Mammary epithelial cell (primary cell): ENCODE results near the gene MAML3.

ENCODE experiments used
- EZH2 ChIP-seq: IDR thresholded peaks from 2 replicates; pipeline ENCODE4 v1.6.1; 2012; ENCODE audit warnings: low read length, inconsistent platforms, borderline replicate concordance
- TF ChIP-seq, protein P1 (sequence below), 2 donors: IDR thresholded peaks in 1 of 2; conservative IDR thresholded peaks in 1 of 2; 2 replicates each; pipeline ENCODE4 v1.5.1; 2011 to 2012; ENCODE audit warnings: inconsistent platforms in 2 of 2, low read length in 2 of 2, mild to moderate bottlenecking in 2 of 2, control low read depth in 1 of 2, low read depth in 1 of 2; ENCODE audit not compliant: insufficient read depth in 1 of 2; ENCODE audit errors: extremely low read depth in 1 of 2

DNA sequence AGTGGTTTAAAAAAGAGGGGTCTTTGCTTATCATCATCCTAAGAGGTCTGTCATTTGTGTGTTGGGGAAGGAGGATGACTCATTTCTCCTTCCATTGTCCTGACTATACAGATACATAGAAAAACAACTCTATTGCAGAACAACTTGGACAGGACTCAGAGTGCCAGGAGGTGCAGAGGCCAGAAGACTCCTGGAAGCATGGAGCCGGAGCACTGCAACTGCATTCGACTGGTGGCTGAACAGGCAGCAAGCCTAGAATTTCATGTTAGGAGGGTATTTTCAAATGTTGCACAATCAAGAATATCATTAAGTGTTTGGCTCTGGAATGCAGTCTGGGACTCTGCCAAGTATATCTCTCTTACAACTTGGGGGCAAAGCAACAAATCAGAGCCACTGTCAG, 35.0 kb upstream of the MAML3 start:
- TF ChIP-seq, protein P1, sequence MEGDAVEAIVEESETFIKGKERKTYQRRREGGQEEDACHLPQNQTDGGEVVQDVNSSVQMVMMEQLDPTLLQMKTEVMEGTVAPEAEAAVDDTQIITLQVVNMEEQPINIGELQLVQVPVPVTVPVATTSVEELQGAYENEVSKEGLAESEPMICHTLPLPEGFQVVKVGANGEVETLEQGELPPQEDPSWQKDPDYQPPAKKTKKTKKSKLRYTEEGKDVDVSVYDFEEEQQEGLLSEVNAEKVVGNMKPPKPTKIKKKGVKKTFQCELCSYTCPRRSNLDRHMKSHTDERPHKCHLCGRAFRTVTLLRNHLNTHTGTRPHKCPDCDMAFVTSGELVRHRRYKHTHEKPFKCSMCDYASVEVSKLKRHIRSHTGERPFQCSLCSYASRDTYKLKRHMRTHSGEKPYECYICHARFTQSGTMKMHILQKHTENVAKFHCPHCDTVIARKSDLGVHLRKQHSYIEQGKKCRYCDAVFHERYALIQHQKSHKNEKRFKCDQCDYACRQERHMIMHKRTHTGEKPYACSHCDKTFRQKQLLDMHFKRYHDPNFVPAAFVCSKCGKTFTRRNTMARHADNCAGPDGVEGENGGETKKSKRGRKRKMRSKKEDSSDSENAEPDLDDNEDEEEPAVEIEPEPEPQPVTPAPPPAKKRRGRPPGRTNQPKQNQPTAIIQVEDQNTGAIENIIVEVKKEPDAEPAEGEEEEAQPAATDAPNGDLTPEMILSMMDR (conservative IDR thresholded peaks at IDR 0.05 in 1 of 2, IDR thresholded peaks at IDR 0.05 in 1 of 2; ENCODE audit: extremely low read depth in 1 of 2, insufficient read depth in 1 of 2, low read depth in 1 of 2, low read length in 2 of 2) = no peak
- no peak for TF ChIP-seq EZH2
